GM12892 (cell line): Measurements from ENCODE around the gene CEP55.
"Not testable (repeated sequence)": the region's sequence is repeated elsewhere in the genome, so short reads cannot be mapped to it uniquely, and the experiment has no call there.

ENCODE experiments used
- DNase-seq: peaks from one replicate; pipeline ENCODE4 v3.0.0; 2011; ENCODE audit not compliant: insufficient read length
- FAIRE-seq: peaks from 2 replicates; lab custom pipeline; 2011; peaks lifted over from hg19 to GRCh38; lab: Jason Lieb, UNC
- POLR2A ChIP-seq: IDR thresholded peaks from 2 replicates; pipeline ENCODE4 v1.6.1; 2011; ENCODE audit warnings: low read depth, low read length, control low read depth
- POLR2AphosphoS5 ChIP-seq: IDR thresholded peaks from 2 replicates; pipeline ENCODE4 v1.6.1; 2011; ENCODE audit warnings: low read depth, low read length, control low read depth
- TAF1 ChIP-seq: IDR thresholded peaks from 2 replicates; pipeline ENCODE4 v1.6.1; 2011; ENCODE audit warnings: low read depth, mild to moderate bottlenecking, control low read depth, low read length, borderline replicate concordance

Gene CEP55

GRCh38 chr10:93518531-93518930 lies 22.1 kb downstream of the CEP55 start:
- no peak for DNase-seq
- TF ChIP-seq POLR2A (no peak), POLR2AphosphoS5 (no peak)
- FAIRE-seq, result no peak

DNA sequence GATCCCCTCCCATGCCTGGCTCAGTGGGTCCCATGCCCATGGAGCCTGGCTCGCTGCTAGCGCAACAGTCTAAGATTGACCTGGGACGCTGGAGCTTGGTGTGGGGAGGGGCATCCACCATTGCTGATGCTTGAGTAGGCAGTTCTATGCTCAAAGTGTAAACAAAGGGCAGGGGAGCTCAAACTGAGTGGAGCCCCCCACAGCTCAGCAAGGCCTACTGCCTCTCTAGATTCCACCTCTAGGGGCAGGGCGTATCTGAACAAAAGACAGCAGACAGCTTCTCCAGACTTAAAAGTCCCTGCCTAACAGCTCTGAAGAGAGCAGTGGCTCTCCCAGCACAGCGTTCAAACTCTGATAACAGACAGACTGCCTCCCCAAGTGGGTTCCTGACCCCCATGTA lies 38.9 kb downstream of the CEP55 start:
- FAIRE-seq, result no peak

DNA sequence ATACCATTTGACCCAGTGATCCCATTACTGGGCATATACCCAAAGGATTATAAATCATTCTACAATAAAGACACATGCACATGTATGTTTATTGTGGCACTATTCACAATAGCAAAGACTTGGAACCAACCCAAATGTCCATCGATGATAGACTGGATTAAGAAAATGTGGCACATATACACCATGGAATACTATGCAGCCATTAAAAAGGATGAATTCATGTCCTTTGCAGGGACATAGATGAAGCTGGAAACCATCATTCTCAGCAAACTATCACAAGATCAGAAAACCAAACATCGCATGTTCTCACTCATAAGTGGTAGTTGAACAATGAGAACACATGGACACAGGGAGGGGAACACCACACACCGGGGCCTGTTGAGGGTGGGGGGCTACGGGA lies 44.5 kb downstream of the CEP55 start:
- not testable (repeated sequence) for DNase-seq, FAIRE-seq

More for the DNA sequence above, 38.9 kb downstream of the CEP55 start:
- DNase-seq, result no peak
- TF ChIP-seq TAF1 (no peak), POLR2A (no peak), POLR2AphosphoS5 (no peak)

- DNase-seq (no peak), FAIRE-seq (no peak)
- TF ChIP-seq TAF1 (no peak), POLR2AphosphoS5 (no peak), POLR2A (no peak)
These were observed 45.3 kb downstream of the CEP55 start for GRCh38 chr10:93541402-93542357.

- FAIRE-seq (no peak), DNase-seq (no peak)
- TF ChIP-seq POLR2A, result no peak
- TF ChIP-seq TAF1, result no peak
- TF ChIP-seq POLR2AphosphoS5, result no peak
These were observed 46.0 kb downstream of the CEP55 start for GRCh38 chr10:93542358-93542791.

GRCh38 chr10:93546995-93547394 lies 50.6 kb downstream of the CEP55 start:
- FAIRE-seq, DNase-seq: not testable (repeated sequence)

- DNase-seq (no peak), FAIRE-seq (no peak)
- TF ChIP-seq POLR2AphosphoS5 (no peak), TAF1 (no peak), POLR2A (no peak)
These were observed 51.1 kb downstream of the CEP55 start for GRCh38 chr10:93547522-93547921.

DNA sequence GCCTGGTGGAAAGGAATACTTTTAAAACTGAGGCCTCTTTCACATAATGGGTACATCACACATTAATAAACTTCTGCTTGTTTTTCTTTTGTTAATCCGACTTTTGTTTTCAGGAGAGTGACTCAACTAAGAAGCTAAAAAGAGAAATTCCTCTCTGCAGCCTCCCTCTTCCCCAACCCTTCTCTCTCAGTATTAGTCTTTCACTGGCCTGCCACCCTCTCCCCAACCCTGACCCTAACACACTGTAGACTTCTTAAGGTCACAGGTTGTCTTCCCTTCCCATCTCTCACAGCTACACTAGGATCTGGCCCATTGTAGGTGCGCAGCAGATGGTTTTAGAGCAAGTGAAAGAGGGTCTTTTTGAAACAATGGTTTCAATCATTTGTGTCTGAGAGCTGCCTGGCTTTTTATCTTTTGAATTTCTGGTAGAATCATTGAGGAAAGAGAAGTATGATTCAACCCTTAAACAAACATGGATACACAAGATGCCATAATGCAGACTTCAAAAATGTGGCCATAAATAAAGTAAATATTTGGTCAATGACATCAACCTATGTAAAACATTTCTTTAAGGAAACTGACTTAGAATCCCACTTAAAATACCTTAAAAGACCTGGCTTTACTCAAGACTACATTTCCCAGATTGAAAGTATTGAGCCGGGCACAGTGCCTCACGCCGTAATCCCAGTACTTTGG lies 52.1 kb downstream of the CEP55 start:
- FAIRE-seq (no peak), DNase-seq (no peak)
- TF ChIP-seq POLR2A, result no peak
- no peak for TF ChIP-seq TAF1
- TF ChIP-seq POLR2AphosphoS5, result no peak

- no peak for TF ChIP-seq POLR2A
- TF ChIP-seq TAF1, result no peak
- TF ChIP-seq POLR2AphosphoS5, result no peak
- DNase-seq, result no peak
- FAIRE-seq, result no peak
These were observed 54.2 kb downstream of the CEP55 start for GRCh38 chr10:93550606-93551005.

DNA sequence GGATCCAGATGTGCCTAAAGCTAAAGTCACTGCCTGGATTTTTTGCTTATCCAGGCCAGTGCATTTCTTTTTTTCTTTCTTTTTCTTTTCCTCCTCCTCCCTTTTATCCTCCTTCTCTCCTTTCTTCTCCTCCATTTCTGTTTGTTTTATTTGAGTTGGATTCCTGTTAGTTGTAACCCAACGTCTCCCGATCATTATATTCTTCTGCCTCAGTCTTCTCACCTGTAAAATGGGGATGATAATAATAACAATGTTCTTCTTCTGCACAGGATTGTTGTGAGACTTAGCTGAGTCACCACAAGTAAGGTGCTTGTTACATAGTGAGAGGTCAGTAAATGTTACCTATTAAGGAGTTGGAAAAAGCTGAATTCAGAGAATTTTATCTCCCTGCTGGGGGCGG lies 56.4 kb downstream of the CEP55 start:
- TF ChIP-seq POLR2A (no peak), POLR2AphosphoS5 (no peak), TAF1 (no peak)
- DNase-seq, result no peak
- FAIRE-seq, result no peak

DNA sequence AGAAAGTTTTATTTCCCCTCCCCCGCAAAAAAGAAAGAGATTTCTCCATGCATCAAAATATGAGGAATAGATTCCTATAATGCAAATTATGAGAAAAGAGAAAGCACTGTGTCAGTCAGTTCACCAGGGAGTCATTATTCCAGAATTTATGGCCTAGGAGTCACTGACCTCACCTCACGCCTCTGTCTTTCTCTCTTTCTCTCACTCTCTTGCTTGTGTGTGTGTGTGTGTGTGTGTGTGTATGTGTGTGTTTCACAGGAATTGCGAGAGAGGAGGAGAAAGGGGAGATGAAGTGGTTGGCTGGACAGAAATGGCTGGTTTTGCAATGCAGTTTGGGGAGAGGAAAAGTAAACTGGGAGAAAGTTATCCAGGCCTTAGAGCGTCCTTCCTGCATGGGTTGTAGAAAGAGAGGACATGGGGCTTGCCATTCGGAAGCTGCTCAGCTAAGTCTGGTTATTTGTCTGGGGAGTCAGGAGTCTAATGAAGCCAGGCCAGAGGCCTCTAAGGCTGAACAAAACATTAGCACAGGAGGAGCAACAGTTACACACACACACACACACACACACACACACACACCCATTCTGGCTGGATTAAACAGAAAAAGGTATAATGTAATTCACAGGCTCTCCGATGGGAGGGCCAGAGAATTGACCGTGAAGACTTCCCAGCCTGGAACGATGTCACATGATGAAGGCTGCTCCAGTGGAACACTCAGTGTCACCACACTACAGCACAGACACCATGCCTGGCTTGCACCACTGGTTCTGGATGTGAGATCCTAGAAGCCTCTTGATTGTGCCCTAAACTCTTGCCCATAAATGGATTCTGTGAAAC lies 57.3 kb downstream of the CEP55 start:
- TF ChIP-seq TAF1 (no peak), POLR2A (no peak), POLR2AphosphoS5 (no peak)
- DNase-seq (no peak), FAIRE-seq (no peak)

- no peak for DNase-seq
- no peak for FAIRE-seq
- no peak for TF ChIP-seq POLR2AphosphoS5
- TF ChIP-seq TAF1, result no peak
- no peak for TF ChIP-seq POLR2A
These were observed 57.9 kb downstream of the CEP55 start for GRCh38 chr10:93554316-93554663.
